ENCODE measurements around the gene GATA6. TPM values are rescaled to one million over a fixed set of nuclear protein-coding genes. Genes with fewer than 3 reads are reported as not detected.
A peak's percentile ranks its signal among the peaks of the same experiment; 100 is the strongest.

Gene GATA6
- total RNA-seq, 1 donor from 2014 or later = 23.8 TPM

- DNase-seq (ENCODE audit: low spot score) = no peak
- Mint-ChIP-seq H3K9me3 (ENCODE audit: unreplicated experiment) (no peaks in the 10 kb centered on the region), H3K36me3 (ENCODE audit: low read depth, unreplicated experiment) (peaks cover 40% of the 10 kb centered on the region), H3K27ac (ENCODE audit: unreplicated experiment) (no peak overlapping the region), H3K4me1 (ENCODE audit: unreplicated experiment) (peaks cover 37% of the 10 kb centered on the region), H3K4me3 (ENCODE audit: unreplicated experiment) (peak overlapping the region; percentile 89), H3K27me3 (ENCODE audit: unreplicated experiment) (peaks cover 30% of the 10 kb centered on the region)
- TF ChIP-seq, protein P1, sequence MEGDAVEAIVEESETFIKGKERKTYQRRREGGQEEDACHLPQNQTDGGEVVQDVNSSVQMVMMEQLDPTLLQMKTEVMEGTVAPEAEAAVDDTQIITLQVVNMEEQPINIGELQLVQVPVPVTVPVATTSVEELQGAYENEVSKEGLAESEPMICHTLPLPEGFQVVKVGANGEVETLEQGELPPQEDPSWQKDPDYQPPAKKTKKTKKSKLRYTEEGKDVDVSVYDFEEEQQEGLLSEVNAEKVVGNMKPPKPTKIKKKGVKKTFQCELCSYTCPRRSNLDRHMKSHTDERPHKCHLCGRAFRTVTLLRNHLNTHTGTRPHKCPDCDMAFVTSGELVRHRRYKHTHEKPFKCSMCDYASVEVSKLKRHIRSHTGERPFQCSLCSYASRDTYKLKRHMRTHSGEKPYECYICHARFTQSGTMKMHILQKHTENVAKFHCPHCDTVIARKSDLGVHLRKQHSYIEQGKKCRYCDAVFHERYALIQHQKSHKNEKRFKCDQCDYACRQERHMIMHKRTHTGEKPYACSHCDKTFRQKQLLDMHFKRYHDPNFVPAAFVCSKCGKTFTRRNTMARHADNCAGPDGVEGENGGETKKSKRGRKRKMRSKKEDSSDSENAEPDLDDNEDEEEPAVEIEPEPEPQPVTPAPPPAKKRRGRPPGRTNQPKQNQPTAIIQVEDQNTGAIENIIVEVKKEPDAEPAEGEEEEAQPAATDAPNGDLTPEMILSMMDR (IDR thresholded peaks at IDR 0.05; ENCODE audit: unreplicated experiment) = no peak
These were observed 2.8 kb downstream of the GATA6 start for GRCh38 chr18:22172120-22172582.

- Mint-ChIP-seq H3K36me3 (ENCODE audit: low read depth, unreplicated experiment) (peaks cover 45% of the 10 kb centered on the region), H3K27me3 (ENCODE audit: unreplicated experiment) (peaks cover 32% of the 10 kb centered on the region), H3K27ac (ENCODE audit: unreplicated experiment) (no peak overlapping the region), H3K9me3 (ENCODE audit: unreplicated experiment) (no peaks in the 10 kb centered on the region), H3K4me3 (ENCODE audit: unreplicated experiment) (peak overlapping the region; percentile 89), H3K4me1 (ENCODE audit: unreplicated experiment) (peaks cover 37% of the 10 kb centered on the region)
- TF ChIP-seq, protein P1 (IDR thresholded peaks at IDR 0.05; ENCODE audit: unreplicated experiment) = no peak
- DNase-seq (ENCODE audit: low spot score) = no peak
These were observed 3.2 kb downstream of the GATA6 start for GRCh38 chr18:22172594-22173049.

GRCh38 chr18:22173221-22173927 lies 4.0 kb downstream of the GATA6 start:
- peak overlapping the region; percentile 89 for H3K4me3 Mint-ChIP-seq (ENCODE audit: unreplicated experiment)
- peaks cover 30% of the 10 kb centered on the region for H3K27me3 Mint-ChIP-seq (ENCODE audit: unreplicated experiment)
- H3K27ac Mint-ChIP-seq (ENCODE audit: unreplicated experiment) = peak overlapping the region; percentile 72
- DNase-seq (ENCODE audit: low spot score) = no peak
- H3K9me3 Mint-ChIP-seq (ENCODE audit: unreplicated experiment) = no peaks in the 10 kb centered on the region
- TF ChIP-seq, protein P1 (IDR thresholded peaks at IDR 0.05; ENCODE audit: unreplicated experiment) = no peak
- H3K4me1 Mint-ChIP-seq (ENCODE audit: unreplicated experiment) = peaks cover 37% of the 10 kb centered on the region
- peaks cover 49% of the 10 kb centered on the region for H3K36me3 Mint-ChIP-seq (ENCODE audit: low read depth, unreplicated experiment)

DNA sequence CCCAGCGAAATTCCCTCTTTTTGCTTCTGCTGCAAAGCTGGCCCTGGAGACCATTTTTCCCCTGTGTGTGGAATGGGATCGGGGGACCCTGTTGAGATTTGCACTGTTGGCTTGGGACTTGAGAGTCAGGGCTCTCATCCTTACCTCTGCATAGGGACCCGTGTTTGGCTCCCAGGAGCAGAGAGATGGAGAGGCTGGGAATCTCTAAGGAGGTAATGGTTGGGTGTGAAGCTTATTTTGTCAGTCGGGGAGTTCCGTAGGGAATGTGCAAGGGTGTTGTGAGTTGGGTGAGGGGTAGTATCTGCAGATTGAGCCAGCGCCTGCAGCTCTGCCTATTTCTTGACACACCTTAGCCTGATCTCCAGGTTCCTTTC lies 4.5 kb downstream of the GATA6 start:
- H3K4me1 Mint-ChIP-seq (ENCODE audit: unreplicated experiment) = peaks cover 35% of the 10 kb centered on the region
- no peak for DNase-seq (ENCODE audit: low spot score)
- TF ChIP-seq, protein P1 (IDR thresholded peaks at IDR 0.05; ENCODE audit: unreplicated experiment) = no peak
- peak overlapping the region; percentile 89 for H3K4me3 Mint-ChIP-seq (ENCODE audit: unreplicated experiment)
- H3K27ac Mint-ChIP-seq (ENCODE audit: unreplicated experiment) = no peak overlapping the region
- H3K9me3 Mint-ChIP-seq (ENCODE audit: unreplicated experiment) = no peaks in the 10 kb centered on the region
- H3K27me3 Mint-ChIP-seq (ENCODE audit: unreplicated experiment) = peaks cover 27% of the 10 kb centered on the region
- peaks cover 49% of the 10 kb centered on the region for H3K36me3 Mint-ChIP-seq (ENCODE audit: low read depth, unreplicated experiment)

Data from endothelial cell (in vitro differentiated cells).